ENCODE results near the gene ARHGEF37.
"Not testable (repeated sequence)": the region's sequence is repeated elsewhere in the genome, so short reads cannot be mapped to it uniquely, and the experiment has no call there.

ARHGEF37 gene

DNA sequence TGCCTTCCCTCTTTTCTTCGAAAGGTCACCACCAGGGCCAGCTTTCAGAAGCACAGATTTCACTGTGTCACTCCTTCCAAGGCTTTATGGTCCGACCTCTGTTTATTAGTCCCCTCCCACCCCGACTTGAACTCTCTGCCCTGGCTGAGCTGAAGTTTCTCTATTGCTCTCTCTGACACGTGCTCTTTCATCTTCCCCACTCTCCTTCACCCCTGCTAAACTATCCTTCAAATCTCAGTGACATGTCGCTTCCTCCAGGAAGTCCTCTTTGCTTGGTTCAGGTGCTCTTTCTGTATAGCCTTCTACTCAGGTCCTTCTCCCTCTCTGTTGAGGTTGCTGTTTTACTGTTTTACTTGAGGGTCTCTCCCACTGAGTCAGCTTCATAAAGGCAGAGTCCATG lies 64.4 kb downstream of the ARHGEF37 start:
- DNase-seq (ENCODE audit: low read depth, low spot score) = no peak
- TF ChIP-seq, protein P1, sequence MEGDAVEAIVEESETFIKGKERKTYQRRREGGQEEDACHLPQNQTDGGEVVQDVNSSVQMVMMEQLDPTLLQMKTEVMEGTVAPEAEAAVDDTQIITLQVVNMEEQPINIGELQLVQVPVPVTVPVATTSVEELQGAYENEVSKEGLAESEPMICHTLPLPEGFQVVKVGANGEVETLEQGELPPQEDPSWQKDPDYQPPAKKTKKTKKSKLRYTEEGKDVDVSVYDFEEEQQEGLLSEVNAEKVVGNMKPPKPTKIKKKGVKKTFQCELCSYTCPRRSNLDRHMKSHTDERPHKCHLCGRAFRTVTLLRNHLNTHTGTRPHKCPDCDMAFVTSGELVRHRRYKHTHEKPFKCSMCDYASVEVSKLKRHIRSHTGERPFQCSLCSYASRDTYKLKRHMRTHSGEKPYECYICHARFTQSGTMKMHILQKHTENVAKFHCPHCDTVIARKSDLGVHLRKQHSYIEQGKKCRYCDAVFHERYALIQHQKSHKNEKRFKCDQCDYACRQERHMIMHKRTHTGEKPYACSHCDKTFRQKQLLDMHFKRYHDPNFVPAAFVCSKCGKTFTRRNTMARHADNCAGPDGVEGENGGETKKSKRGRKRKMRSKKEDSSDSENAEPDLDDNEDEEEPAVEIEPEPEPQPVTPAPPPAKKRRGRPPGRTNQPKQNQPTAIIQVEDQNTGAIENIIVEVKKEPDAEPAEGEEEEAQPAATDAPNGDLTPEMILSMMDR (IDR thresholded peaks at IDR 0.05; ENCODE audit: low read depth, low read length) = no peak
- in situ Hi-C loops (cut with HindIII; ENCODE audit: low sequenced_read_pairs) = no loop called here
- no peak overlapping the region for H3K4me3 ChIP-seq (ENCODE audit: low read depth, low read length)

DNA sequence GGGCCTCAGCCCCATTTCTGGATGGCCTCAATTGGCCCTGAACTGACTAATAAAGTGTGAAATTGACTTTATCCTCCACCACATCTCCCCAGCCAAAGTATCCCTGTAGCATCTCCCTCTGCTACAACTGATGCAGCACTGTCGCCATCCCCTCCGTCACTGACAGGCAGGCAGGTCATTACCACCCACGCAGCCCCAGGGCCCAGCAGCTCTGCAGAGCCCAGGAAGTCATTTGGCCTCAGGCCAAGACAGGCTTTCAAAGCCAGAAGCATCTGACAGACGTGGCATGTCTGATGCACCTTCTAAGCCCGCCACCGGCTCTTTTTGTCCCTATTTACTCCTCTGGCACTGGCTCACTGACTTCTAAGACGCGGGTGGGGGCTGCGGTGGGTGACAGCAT lies 65.3 kb downstream of the ARHGEF37 start:
- H3K4me3 ChIP-seq (ENCODE audit: low read depth, low read length) = no peak overlapping the region
- TF ChIP-seq, protein P1 (IDR thresholded peaks at IDR 0.05; ENCODE audit: low read depth, low read length) = no peak
- DNase-seq (ENCODE audit: low read depth, low spot score) = no peak
- in situ Hi-C loops (cut with HindIII; ENCODE audit: low sequenced_read_pairs) = no loop called here

DNA sequence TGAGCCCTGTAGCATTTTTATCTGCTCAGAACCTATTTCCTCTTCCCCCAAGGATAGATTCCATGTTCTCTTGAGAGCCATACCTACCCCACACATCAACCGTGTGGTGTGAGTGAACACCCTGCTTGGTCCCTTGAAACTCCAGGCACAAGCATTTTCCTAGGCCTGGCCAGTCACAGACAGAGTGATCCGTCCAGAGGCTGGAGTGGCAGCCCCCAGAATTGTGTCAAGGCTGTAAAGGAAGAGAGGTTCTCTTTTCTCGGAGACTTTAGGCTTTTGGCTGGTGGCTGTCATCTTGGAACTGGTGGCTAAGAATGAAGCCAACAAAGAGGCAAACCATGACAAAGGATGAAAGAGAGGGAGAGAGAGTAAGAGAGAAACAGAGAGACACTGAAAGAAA lies 66.0 kb downstream of the ARHGEF37 start:
- TF ChIP-seq, protein P1 (IDR thresholded peaks at IDR 0.05; ENCODE audit: low read depth, low read length) = no peak
- H3K4me3 ChIP-seq (ENCODE audit: low read depth, low read length) = no peak overlapping the region
- no peak for DNase-seq (ENCODE audit: low read depth, low spot score)
- in situ Hi-C loops (cut with HindIII; ENCODE audit: low sequenced_read_pairs) = no loop called here

DNA sequence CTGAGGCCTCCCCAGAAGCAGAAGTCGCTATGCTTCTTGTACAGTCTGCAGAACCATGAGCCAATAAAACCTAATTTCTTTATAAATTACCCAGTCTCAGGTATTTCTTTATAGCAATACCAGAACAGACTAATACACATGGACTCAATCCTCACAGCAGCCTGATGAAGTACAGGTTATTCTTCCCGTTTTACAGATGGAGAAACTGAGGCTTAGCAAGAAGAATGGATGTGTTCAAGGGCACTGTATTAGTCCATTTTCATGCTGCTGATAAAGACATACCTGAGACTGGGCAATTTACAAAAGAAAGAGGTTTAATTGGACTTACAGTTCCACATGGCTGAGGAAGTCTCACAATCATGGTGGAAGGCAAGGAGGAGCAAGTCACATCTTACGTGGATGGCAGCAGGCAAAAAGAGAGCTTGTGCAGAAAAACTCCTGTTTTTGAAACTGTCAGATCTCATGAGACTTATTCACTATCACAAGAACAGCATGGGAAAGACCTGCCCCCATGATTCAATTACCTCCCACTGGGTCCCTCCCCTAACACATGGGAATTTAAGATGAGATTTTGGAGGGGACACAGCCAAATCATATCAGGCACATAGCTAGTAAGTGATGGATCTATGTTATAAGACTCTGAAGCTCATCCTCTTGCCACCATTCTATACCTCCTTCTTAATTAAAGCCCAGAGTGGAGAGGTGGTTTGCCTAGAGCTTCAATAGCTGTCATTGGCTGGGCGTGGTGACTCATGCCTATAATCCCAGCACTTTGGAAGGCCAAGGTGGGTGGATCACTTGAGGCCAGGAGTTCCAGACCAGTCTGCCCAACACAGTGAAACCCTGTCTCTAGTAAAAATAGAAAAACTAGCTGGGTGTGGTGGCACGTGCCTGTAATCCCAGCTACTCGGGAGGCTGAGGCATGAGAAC lies 67.4 kb downstream of the ARHGEF37 start:
- in situ Hi-C loops (cut with HindIII; ENCODE audit: low sequenced_read_pairs); DNase-seq (ENCODE audit: low read depth, low spot score): not testable (repeated sequence)

DNA sequence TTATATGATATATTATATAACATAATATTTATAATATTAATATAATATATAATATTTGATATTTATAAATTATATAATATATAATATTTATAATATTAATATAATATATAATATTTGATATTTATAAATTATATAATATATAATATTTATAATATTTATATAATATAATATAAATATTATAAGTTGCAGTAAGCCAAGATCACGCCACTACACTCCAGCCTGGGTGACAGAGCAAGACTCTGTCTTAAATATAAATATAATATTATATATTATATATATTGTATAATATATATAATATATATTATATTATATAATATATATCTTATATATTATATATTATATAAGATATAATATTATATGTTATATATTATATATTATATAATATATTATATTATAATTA lies 68.4 kb downstream of the ARHGEF37 start:
- in situ Hi-C loops (cut with HindIII; ENCODE audit: low sequenced_read_pairs); DNase-seq (ENCODE audit: low read depth, low spot score); H3K4me3 ChIP-seq (ENCODE audit: low read depth, low read length): not testable (repeated sequence)

More for the DNA sequence above, 67.4 kb downstream of the ARHGEF37 start:
- H3K4me3 ChIP-seq (ENCODE audit: low read depth, low read length) = not testable (repeated sequence)

DNA sequence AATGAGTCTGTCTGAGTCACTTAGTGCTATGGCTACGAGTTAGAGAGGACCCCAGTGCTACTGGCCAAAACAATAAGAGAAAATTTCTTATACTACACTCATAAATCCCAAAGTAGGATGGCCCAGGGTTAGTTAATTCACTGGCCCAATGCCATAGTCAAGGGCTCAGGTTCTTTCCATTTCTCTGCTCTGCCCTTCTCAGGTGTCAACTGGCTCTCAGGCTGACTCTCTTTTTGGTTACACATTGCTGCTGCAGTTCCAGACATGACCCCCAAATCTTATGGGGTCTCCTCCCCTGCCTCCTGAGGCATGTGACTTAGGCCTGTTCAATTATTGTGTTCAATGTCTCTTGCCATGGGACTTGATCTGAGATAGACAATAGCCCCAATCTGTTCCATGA lies 70.4 kb downstream of the ARHGEF37 start:
- in situ Hi-C loops (cut with HindIII; ENCODE audit: low sequenced_read_pairs) = no loop called here
- no peak overlapping the region for H3K4me3 ChIP-seq (ENCODE audit: low read depth, low read length)
- no peak for DNase-seq (ENCODE audit: low read depth, low spot score)
- TF ChIP-seq, protein P1 (IDR thresholded peaks at IDR 0.05; ENCODE audit: low read depth, low read length) = no peak

DNA sequence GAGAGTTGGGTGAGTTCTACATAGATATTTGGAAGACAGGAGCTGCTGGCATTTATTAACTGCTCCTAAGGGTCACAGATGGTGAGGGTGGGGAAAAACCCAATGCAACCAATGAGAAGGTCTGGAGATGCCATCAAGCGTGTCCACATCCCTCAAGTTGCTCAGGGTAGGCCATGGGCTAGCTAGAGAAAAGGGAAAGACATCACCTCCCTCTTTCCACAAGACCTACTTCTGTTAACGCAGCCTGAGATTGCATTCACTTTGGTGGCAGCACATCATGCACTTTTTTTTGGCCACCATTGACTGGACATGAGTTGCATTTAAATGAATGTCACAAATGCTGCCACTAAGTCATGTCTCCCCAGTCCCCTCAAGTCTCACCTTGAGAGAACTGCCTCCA lies 71.4 kb downstream of the ARHGEF37 start:
- TF ChIP-seq, protein P1 (IDR thresholded peaks at IDR 0.05; ENCODE audit: low read depth, low read length) = no peak
- H3K4me3 ChIP-seq (ENCODE audit: low read depth, low read length) = no peak overlapping the region
- in situ Hi-C loops (cut with HindIII; ENCODE audit: low sequenced_read_pairs) = no loop called here
- DNase-seq (ENCODE audit: low read depth, low spot score) = no peak

All from astrocyte of the spinal cord (primary cell).